Activated CD8-positive, alpha-beta memory T cell treated with anti-CD3 and anti-CD28 coated beads for 4 hours (primary cell): ENCODE data around the gene ADIG.
"Not testable (repeated sequence)": the region's sequence is repeated elsewhere in the genome, so short reads cannot be mapped to it uniquely, and the experiment has no call there.

Source experiments
- DNase-seq, 2 donors: peaks; one replicate each; pipeline ENCODE4 v3.0.0-alpha.2; 2020; ENCODE audit warnings: low read depth in 2 of 2

ADIG gene

GRCh38 chr20:38573413-38573812, 7.6 kb upstream of the ADIG start:
- DNase-seq: no peak

- no peak for DNase-seq
These were observed 1.6 kb upstream of the ADIG start for GRCh38 chr20:38579219-38579910.

GRCh38 chr20:38579921-38580320, 1.1 kb upstream of the ADIG start:
- DNase-seq: no peak

- DNase-seq: no peak
These were observed 897 bp downstream of the ADIG start for GRCh38 chr20:38581830-38582358.

DNA sequence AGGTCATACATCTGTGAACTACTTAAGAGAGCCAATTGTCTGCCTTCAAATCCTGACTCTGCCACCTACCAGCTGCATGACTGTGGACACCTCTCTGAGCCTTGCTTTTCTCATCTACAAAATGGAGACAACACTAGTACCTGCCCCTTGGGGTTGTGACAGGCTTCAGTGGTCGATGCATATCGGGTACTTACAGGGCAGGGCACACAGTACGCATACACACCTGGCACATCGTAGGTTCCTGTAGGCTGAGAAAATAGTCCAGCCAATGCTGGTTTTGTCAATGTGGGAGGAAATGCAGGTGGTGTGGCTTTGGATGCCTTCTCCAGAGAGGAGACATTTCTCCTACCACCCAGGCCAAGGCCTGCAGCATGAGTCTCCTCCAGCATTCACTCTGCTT, 2.3 kb downstream of the ADIG start:
- no peak for DNase-seq

DNA sequence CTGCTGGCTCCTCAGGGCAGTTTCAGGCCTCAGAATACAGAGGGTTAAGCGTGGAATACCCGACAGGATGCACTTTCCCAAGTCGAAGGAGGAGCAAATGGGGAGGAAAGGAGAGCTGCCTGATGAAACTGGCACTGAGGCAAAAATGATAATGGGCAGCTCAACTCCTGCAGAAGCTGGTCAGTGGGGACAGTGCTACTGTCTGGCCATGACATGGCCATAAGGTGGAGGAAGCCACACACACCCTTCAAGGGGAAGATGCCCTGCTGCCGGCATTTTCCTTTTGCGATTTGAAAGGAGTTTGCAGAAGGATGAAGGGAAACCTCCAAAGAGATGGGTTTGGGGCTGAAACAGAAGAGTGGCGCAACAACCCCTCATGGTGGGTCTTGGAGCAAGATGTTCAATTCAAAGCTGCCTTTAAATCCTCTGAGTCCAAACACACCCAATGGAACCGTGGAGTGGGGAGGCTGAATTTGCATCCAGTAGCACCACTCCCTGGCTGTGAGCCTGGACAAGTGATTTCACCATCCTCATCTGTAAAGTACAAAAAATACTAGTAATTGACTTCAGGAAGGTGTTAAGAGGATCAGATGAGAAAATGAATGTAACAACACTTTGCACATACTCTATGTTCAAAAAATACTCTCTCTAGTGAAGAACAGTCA, 3.2 kb downstream of the ADIG start:
- no peak for DNase-seq

- DNase-seq: no peak
These were observed 4.6 kb downstream of the ADIG start for GRCh38 chr20:38585404-38586180.

DNA sequence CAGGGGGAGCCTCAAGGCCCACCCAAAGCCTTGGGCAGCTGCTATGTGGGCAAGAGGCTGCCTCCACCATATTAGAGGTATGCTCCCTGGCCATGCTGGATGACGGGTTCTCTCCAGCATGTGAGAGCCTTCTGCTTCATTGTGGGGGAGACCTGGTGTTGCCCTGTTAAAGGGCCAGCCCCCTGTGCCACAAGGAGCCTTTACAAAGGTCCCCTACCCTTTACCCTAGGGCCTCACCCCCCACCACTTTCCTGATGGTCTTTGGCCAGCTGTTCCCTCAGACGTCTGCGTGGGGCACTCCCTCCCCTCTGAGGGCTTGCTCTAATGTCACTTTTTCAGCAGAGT, 5.2 kb downstream of the ADIG start:
- no peak for DNase-seq

DNA sequence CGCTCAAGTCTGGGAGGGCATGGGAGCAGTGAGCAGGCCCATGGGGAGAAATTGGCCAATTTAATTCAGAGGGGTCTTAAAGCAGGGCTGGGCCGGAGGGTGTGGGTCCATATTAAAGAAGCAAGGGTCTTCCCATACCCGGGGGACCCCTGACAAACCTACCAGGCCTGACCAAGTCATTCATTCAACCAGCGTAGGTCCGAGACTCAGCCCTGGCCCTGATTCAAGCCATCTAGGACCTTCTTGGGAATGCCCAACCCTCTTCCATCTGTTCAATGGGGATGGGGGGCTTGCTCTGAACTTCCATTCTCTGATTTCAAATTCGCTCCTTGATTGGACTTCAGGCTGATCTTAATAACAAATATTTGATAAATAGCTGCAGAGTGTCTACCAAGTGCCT, 7.3 kb downstream of the ADIG start:
- DNase-seq: no peak

DNA sequence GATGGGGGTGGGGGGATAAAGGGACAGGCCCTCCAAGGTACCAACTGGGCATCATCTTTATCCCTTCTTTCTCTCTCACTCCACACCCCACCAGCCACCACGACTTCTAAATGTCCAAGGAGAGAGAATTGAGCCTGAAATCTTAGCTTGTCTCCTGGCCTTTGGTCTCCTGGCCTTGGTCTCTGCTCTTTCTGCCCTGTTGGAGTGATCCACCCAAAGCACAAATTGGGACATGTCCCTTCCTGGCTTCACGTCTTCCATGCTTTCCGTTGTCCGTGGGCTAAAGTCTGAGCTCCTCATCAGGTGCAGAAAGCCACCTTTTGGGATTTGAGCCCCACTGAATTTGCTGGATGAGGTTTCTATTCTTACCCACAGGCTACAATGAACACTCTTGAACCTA, 8.4 kb downstream of the ADIG start:
- no peak for DNase-seq

DNA sequence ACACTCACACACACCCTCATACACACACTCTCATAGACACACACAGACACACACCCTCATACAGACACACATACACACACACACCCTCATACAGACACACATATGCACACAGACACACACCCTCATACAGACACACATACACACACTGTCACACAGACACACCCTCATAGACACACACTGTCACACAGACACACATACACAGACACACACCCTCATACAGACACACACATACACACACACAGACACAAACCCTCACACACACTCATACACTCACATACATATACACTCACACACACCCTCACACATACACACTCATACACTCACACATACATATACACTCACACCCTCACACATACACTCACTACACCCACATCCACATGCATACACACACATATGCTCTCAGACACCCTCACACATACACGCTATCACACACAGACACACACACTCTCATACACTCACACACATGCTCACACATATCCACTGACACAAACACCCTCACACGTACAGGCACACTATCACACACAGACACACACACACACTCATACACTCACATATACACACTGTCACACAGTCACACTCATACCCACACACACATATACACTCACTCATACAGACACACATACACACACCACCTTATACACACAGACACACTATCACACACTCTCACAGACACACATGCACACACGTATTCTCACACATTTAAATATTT, 9.1 kb downstream of the ADIG start:
- DNase-seq: no peak

DNA sequence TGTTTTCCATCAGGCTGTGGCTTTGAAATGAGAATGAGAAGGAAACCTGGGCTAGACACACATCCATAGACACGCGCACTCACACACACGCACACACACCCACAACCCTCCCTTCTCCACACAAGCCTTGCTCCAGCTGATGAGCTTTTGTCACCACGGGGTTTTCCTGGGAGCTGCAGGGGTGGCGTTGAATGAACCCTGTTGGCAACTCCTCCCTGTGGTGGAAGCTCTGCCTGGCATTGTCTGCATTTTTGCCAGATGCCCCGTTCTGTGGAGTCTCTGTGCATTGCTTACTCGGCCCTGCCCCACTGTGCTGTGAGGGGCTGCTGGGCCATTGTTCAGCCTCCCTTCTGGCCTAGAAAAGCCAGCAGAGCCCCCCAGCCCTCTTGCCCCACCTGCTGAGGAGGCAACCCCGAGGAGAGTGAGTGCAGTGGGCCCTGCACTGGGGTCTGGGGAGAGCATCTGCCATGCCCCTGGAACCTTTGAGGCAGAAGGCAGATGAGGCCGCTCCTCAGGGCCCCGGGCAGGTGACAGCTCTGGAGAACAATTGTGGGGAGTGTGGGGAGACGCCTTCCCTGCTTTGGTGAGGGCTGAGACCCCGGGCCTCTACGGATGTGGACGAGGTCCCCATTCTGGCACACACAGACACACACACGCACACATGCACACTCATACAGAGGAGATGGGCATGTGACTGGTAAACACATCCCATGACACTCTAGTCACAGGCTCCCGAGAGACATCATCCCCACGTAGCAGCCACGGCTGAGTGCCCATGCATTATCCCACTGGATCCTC, 9.9 kb downstream of the ADIG start:
- DNase-seq: no peak

DNA sequence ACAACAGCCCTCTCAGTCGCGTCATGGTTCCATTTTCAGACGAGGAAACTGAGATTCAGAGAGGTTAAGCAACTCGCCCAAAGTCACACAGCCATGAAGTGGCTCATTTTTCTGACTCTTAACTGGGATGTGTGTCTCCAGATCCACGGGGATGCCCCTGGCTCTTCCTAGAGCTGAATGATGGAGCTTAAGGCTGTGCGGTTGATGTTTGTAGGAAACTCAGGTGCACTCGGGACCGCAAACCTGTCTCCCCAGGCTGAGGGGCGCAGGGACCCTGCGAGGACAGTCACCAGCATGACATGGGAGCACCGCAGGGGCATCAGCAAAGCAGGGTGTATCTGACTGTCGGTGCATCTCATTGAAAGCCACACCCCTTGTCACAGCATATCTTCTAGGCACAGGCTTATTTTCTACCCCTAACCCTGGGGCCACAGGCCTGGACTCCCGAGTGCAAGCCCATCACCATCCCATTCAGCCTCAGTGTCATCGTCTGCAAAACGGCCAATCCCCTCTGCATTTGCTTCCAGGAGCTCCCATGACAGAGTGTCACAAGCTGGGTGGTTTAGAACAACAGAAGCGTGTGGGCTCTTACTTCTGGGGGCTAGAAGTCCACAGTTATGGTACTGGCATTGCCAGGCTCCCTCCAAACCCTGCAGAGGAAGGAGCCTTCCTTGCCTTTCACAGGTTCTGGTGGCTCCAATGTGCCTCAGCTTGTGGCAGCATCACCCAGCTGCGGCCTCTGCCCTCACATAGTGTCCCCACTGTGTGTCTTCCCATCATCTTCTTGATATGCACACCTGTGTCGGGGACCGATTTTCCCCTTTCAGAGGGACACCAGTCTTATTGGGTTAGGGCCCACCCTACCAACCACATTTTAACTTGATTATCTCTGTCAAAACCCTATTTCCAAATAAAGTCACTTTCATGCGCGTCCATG, 10.7 kb downstream of the ADIG start:
- no peak for DNase-seq

DNA sequence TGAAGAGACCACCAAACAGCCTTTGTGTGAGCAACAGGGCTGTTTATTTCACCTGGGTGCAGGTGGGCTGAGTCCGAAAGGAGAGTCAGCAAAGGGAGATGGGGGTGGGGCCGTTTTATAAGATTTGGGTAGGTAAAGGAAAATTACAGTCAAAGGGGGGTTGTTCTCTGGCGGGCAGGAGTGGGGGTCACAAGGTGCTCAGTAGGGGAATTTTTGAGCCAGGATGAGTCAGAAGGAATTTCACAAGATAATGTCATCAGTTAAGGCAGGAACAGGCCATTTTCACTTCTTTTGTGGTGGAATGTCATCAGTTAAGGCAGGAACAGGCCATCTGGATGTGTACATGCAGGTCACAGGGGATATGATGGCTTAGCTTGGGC, 11.4 kb downstream of the ADIG start:
- DNase-seq: not testable (repeated sequence)

DNA sequence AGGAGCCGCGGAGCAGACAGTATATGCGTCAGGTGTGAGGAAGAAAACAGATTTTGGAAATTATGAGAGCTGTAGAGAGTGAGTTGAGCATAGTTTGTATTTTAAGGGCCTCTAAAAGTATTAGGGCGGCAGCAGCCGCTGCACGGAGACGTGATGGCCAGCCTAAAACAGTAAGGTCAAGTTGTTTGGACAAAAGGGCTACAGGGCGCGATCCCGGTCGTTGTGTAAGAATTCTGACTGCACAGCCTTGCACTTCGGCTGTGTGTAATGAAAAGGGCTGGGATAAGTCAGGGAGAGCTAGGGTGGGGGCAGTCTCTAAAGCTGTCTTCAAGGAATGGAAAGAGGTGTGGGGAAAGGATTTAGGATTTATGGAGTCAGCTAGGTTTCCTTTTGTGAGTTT, 13.3 kb downstream of the ADIG start:
- DNase-seq: not testable (repeated sequence)

DNA sequence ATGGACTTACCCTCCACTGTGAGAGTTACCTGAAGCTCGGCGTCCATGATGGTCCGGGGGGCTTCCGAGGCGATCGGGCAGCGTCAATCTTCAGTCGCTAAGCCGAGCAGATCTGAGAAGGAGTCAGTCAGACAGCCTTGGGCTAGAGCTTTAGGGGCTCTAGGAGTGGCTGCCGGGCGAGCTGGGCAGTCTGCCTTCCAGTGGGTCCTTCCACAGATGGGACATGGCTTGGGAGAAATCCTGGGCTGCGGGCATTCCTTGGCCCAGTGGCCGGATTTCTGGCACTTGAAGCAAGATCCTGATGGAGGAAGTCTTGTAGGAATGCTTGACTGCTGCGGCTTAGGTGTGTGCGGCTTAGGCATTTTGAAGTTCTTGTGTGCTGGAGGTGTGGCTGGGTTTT, 14.9 kb downstream of the ADIG start:
- DNase-seq: not testable (repeated sequence)

GRCh38 chr20:38599410-38599882, 18.4 kb downstream of the ADIG start:
- no peak for DNase-seq

DNA sequence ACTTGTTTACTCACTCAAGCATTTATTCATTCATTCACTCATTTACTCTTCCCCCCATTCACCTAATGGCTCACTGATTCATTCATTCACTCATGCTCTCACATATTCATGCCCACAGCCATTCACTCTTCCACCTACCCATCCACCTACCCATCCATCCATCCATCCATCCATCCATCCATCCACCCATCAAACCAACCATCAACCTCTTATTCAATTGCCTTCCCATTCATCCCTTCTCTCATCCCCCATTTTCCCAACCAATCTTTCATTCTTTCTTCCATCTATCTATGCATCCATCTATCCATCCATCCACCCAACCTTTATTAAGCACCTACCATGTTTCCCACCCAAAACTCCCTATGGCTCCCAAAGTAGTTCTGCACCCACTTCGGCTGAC, 19.1 kb downstream of the ADIG start:
- DNase-seq: no peak

DNA sequence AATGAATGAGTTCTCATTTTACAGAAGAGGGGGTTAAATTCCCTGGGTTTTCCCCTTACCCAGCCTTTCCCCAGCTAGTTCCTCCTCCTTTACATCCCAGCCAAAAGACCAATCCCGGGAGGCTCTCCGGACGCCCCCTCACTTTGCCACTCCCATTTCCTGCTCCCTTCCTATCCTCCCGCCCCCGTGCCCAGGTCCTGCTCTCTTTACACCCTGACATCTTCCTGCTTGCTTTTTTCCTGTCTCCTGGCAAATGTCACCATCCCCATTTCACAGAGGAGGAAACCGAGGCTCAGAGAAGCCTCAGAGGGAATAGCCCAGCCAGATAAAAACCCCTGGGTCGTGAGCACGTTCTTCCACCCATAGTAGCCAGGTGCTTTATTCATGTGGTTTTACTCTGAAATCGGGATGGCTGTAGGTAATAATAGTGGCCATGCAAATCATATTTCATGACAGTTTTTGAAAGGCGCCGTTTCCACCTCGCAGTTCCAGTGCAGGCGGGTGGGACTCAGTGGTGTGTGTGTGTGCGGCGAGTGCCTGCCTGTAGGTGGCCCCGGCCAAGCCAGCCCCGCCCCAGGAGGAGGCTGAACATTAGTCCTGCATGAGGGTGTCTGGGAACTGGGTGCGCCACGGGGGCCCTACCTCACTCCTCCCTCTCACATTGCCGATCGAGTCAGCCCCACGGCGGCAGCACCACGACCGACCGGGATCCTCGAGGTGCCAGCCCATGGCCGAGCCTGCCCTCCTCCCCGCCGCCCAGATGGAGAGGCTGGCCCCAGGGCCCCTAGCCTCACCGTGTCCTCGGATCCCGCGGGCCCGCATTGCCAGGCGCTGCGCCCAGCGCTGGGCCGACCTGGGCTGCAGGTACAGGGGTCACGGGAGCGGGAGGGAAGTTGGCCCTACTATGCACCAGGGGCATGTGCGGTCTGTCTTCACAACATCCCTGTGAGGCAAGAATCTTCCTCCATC, 20.5 kb downstream of the ADIG start, which contains the start of gene ARHGAP40:
Gene ARHGAP40, plus strand, starts transcription at position 594 of the 969 bp plus-strand sequence.
- DNase-seq: no peak
